H1 (cell line): ENCODE results near the gene SPDEF. TPM values are rescaled to one million over a fixed set of nuclear protein-coding genes. Genes with fewer than 3 reads are reported as not detected.
A peak's percentile ranks its signal among the peaks of the same experiment; 100 is the strongest.

Source experiments
- CTCF ChIA-PET: fragments of 300-600 bp; sonication (Branson Sonifier 250); formaldehyde crosslinking; loops from one replicate; lab custom pipeline; 2021; ENCODE audit not compliant: partially characterized antibody; lab: Charles Lee
- POLR2A ChIA-PET: fragments of 300-600 bp; sonication (Branson Sonifier 250); formaldehyde crosslinking; loops from one replicate; lab custom pipeline; 2021; ENCODE audit warnings: inconsistent platforms; ENCODE audit not compliant: partially characterized antibody; lab: Charles Lee
- DNase-seq, 2 experiments: peaks; one replicate each; pipeline versions ENCODE4 v3.0.0 to v3.0.0-alpha.2; 2010 to 2022; ENCODE audit warnings: low spot score in 2 of 2, low read depth in 1 of 2, mixed read lengths in 1 of 2
- FAIRE-seq: peaks from 2 replicates; lab custom pipeline; 2011; peaks lifted over from hg19 to GRCh38; lab: Jason Lieb, UNC
- H2AFZ ChIP-seq: 2 replicates; pipeline ENCODE4 v1.8.1; 2012; ENCODE audit warnings: low read length, inconsistent platforms
- H2AK5ac ChIP-seq: 2 replicates; pipeline ENCODE4 v1.6.1; 2013; ENCODE audit warnings: low read depth, low read length
- H2BK120ac ChIP-seq: replicated peaks from 2 replicates; pipeline ENCODE3; 2013; ENCODE audit warnings: low read depth, low read length, inconsistent platforms
- H2BK12ac ChIP-seq: 2 replicates; pipeline ENCODE4 v1.6.1; 2013; ENCODE audit warnings: low read depth, low read length
- H2BK15ac ChIP-seq: 2 replicates; pipeline ENCODE4 v1.6.1; 2013; ENCODE audit warnings: low read length
- H2BK20ac ChIP-seq: 2 replicates; pipeline ENCODE4 v1.6.1; 2013; ENCODE audit warnings: low read length
- H2BK5ac ChIP-seq: 2 replicates; pipeline ENCODE4 v1.6.1; 2013; ENCODE audit warnings: low read depth, low read length
- H3K14ac ChIP-seq: 2 replicates; pipeline ENCODE4 v1.6.1; 2013; ENCODE audit warnings: inconsistent platforms; ENCODE audit not compliant: insufficient read length
- H3K18ac ChIP-seq: 2 replicates; pipeline ENCODE4 v1.6.1; 2013; ENCODE audit warnings: low read length; ENCODE audit errors: extremely low read depth
- H3K23ac ChIP-seq: 2 replicates; pipeline ENCODE4 v1.6.1; 2013; ENCODE audit warnings: inconsistent platforms; ENCODE audit not compliant: insufficient read length
- H3K23me2 ChIP-seq: 2 replicates; pipeline ENCODE4 v1.6.1; 2013; ENCODE audit warnings: low read depth, low read length
- H3K27ac ChIP-seq: 2 replicates; pipeline ENCODE4 v1.6.1; 2011; ENCODE audit warnings: low read depth, low read length, inconsistent platforms
- H3K27me3 ChIP-seq, 4 experiments: replicated peaks in 1 of 4; 1 replicate in 1 of 4; 2 replicates in 3 of 4; pipeline versions ENCODE4 v1.6.1 to v1.8.1; 2011 to 2013; ENCODE audit warnings: low read length in 3 of 4, mild to moderate bottlenecking in 3 of 4, inconsistent platforms in 2 of 4, mixed read lengths in 2 of 4, moderate library complexity in 1 of 4; ENCODE audit not compliant: control insufficient read depth in 3 of 4, insufficient read depth in 3 of 4; ENCODE audit errors: extremely low read depth in 1 of 4
- H3K36me3 ChIP-seq, 4 experiments: 2 replicates each; pipeline versions ENCODE4 v1.6.1 to v1.8.1; 2011 to 2013; ENCODE audit warnings: mild to moderate bottlenecking in 4 of 4, low read length in 3 of 4, moderate library complexity in 2 of 4, control low read depth in 1 of 4, inconsistent platforms in 1 of 4; ENCODE audit not compliant: insufficient read depth in 4 of 4, control insufficient read depth in 2 of 4
- H3K4ac ChIP-seq: replicated peaks from 2 replicates; pipeline ENCODE3; 2013; ENCODE audit warnings: low read length, low read depth, mixed read lengths, inconsistent platforms; ENCODE audit not compliant: insufficient read length
- H3K4me1 ChIP-seq, 4 experiments: replicated peaks in 1 of 4; 1 replicate in 1 of 4; 2 replicates in 3 of 4; pipeline versions ENCODE4 v1.6.1 to v1.8.1; 2011 to 2013; ENCODE audit warnings: low read length in 3 of 4, inconsistent platforms in 2 of 4, mixed read lengths in 1 of 4; ENCODE audit not compliant: insufficient read depth in 4 of 4, control insufficient read depth in 3 of 4
- H3K4me2 ChIP-seq, 2 experiments: 2 replicates each; pipeline versions ENCODE4 v1.6.1 to v1.8.1; 2011 to 2013; ENCODE audit warnings: low read depth in 2 of 2, low read length in 2 of 2, control low read depth in 1 of 2, inconsistent platforms in 1 of 2, mild to moderate bottlenecking in 1 of 2; ENCODE audit not compliant: insufficient read depth in 1 of 2
- H3K4me3 ChIP-seq, 4 experiments: fragments of 200-600, 300-600 bp in 1 of 4; sonication (generic), shearing (Covaris generic), sonication (Bioruptor Twin) in 1 of 4; 2 replicates each; pipeline versions ENCODE4 v1.5.1 to v1.8.1; 2011 to 2016; ENCODE audit warnings: low read length in 4 of 4, low read depth in 3 of 4, control low read depth in 2 of 4, inconsistent platforms in 2 of 4, mild to moderate bottlenecking in 2 of 4, mixed read lengths in 1 of 4, moderate library complexity in 1 of 4; ENCODE audit not compliant: insufficient read depth in 2 of 4; ENCODE audit errors: extremely low read depth in 1 of 4
- H3K56ac ChIP-seq: replicated peaks from 2 replicates; pipeline ENCODE3; 2013; ENCODE audit warnings: low read depth, mild to moderate bottlenecking, mixed read lengths, low read length, inconsistent platforms; ENCODE audit not compliant: insufficient read length
- H3K79me1 ChIP-seq: 2 replicates; pipeline ENCODE4 v1.6.1; 2013; ENCODE audit warnings: low read depth, low read length, control low read depth
- H3K79me2 ChIP-seq, 2 experiments: 2 replicates each; pipeline versions ENCODE4 v1.6.1 to v1.8.1; 2012 to 2013; ENCODE audit warnings: low read length in 2 of 2, mild to moderate bottlenecking in 2 of 2, inconsistent platforms in 1 of 2; ENCODE audit not compliant: insufficient read depth in 2 of 2, control insufficient read depth in 1 of 2
- H3K9ac ChIP-seq, 4 experiments: replicated peaks in 1 of 4; 1 replicate in 1 of 4; 2 replicates in 3 of 4; pipeline versions ENCODE4 v1.6.1 to v1.8.1; 2011 to 2013; ENCODE audit warnings: low read depth in 3 of 4, low read length in 3 of 4, control low read depth in 2 of 4, mild to moderate bottlenecking in 2 of 4, moderate library complexity in 2 of 4, inconsistent platforms in 1 of 4; ENCODE audit errors: extremely low read depth in 1 of 4
- H3K9me3 ChIP-seq, 2 experiments: 2 replicates each; pipeline versions ENCODE4 v1.6.1 to v1.8.1; 2012 to 2013; ENCODE audit warnings: mild to moderate bottlenecking in 2 of 2, moderate library complexity in 2 of 2, control low read depth in 1 of 2, inconsistent platforms in 1 of 2, low read depth in 1 of 2, low read length in 1 of 2, mixed read lengths in 1 of 2; ENCODE audit not compliant: insufficient read depth in 2 of 2
- H4K20me1 ChIP-seq, 2 experiments: replicated peaks in 1 of 2; 2 replicates each; pipeline versions ENCODE3 to v1.8.1; 2011 to 2013; ENCODE audit warnings: inconsistent platforms in 2 of 2, low read length in 2 of 2, mild to moderate bottlenecking in 1 of 2; ENCODE audit not compliant: insufficient read depth in 2 of 2, control insufficient read depth in 1 of 2
- H4K5ac ChIP-seq: 2 replicates; pipeline ENCODE4 v1.6.1; 2013; ENCODE audit warnings: low read length, low read depth, mixed read lengths, inconsistent platforms; ENCODE audit not compliant: insufficient read length
- H4K8ac ChIP-seq: 2 replicates; pipeline ENCODE4 v1.8.0; 2013; ENCODE audit warnings: mild to moderate bottlenecking, moderate library complexity, low read length, inconsistent platforms; ENCODE audit not compliant: insufficient read depth; ENCODE audit errors: extremely low read depth
- H4K91ac ChIP-seq: replicated peaks from 2 replicates; pipeline ENCODE3; 2013; ENCODE audit warnings: low read length, mixed read lengths, inconsistent platforms; ENCODE audit not compliant: insufficient read length
- CBX5 ChIP-seq: fragments of 300-800, 300-1000 bp; sonication (generic); IDR thresholded peaks from 2 replicates; pipeline ENCODE4 v1.7.1; 2016; ENCODE audit warnings: antibody characterized with exemption, low read length, low read depth
- E2F6 ChIP-seq: IDR thresholded peaks from 2 replicates; pipeline ENCODE4 v1.6.1; 2012; ENCODE audit warnings: inconsistent platforms
- EP300 ChIP-seq, 2 experiments: IDR thresholded peaks; 1 replicate in 1 of 2; 2 replicates in 1 of 2; pipeline ENCODE4 v1.6.1; 2011 to 2012; ENCODE audit warnings: low read depth in 2 of 2, low read length in 2 of 2, mild to moderate bottlenecking in 2 of 2, borderline replicate concordance in 1 of 2, inconsistent platforms in 1 of 2, moderate library complexity in 1 of 2
- HDAC6 ChIP-seq: IDR thresholded peaks from one replicate; pipeline ENCODE4 v1.7.1; 2012; ENCODE audit warnings: low read depth, mild to moderate bottlenecking, inconsistent platforms, low read length, moderate library complexity
- KDM1A ChIP-seq: fragments of 200-600, 300-600 bp; sonication (generic); IDR thresholded peaks from 2 replicates; pipeline ENCODE4 v1.7.1; 2016; ENCODE audit warnings: mild to moderate bottlenecking, low read length, borderline replicate concordance
- MAFK ChIP-seq: IDR thresholded peaks from 2 replicates; pipeline ENCODE4 v1.6.1; 2012; ENCODE audit warnings: low read depth, mild to moderate bottlenecking, improper control_type of control experiment, low read length
- MAX ChIP-seq: IDR thresholded peaks from 2 replicates; pipeline ENCODE4 v1.6.1; 2012; ENCODE audit warnings: inconsistent platforms
- RFX5 ChIP-seq: IDR thresholded peaks from 2 replicates; pipeline ENCODE4 v1.6.1; 2011; ENCODE audit warnings: low read depth, low read length, improper control_type of control experiment, borderline replicate concordance
- RXRA ChIP-seq: IDR thresholded peaks from 2 replicates; pipeline ENCODE4 v1.6.1; 2011; ENCODE audit warnings: low read depth, mild to moderate bottlenecking, low read length, moderate library complexity; ENCODE audit not compliant: insufficient read depth
- SIN3A ChIP-seq, 2 experiments: IDR thresholded peaks in 1 of 2; conservative IDR thresholded peaks in 1 of 2; 2 replicates each; pipeline ENCODE4 v1.6.1; 2011 to 2012; ENCODE audit warnings: low read length in 2 of 2, improper control_type of control experiment in 1 of 2, low read depth in 1 of 2, mild to moderate bottlenecking in 1 of 2
- SP4 ChIP-seq: IDR thresholded peaks from 2 replicates; pipeline ENCODE4 v1.6.1; 2012; ENCODE audit warnings: low read length, inconsistent platforms
- YY1 ChIP-seq: IDR thresholded peaks from 2 replicates; pipeline ENCODE4 v1.6.1; 2011; ENCODE audit warnings: low read depth, mild to moderate bottlenecking, low read length
- ZNF274 ChIP-seq: IDR thresholded peaks from 2 replicates; pipeline ENCODE4 v1.7.0; 2012; ENCODE audit warnings: low read length, borderline replicate concordance; ENCODE audit errors: extremely low read depth
- WGBS, 2 experiments: shearing (Covaris generic) in 1 of 2; methylation state at CpG; one replicate each; pipeline versions ENCODE4 v1.1.6 to v1.1.7; 2013 to 2015; ENCODE audit warnings: low lambda C conversion rate in 2 of 2, mixed read lengths in 2 of 2, inconsistent platforms in 1 of 2, low coverage in 1 of 2, missing lambda C conversion rate in 1 of 2; ENCODE audit not compliant: insufficient replicate concordance in 2 of 2, insufficient coverage in 1 of 2, insufficient read length in 1 of 2; ENCODE audit errors: extremely low coverage in 1 of 2, missing lambda C conversion rate in 1 of 2; 5-methylcytosine and 5-hydroxymethylcytosine counted together
- polyA plus RNA-seq, 7 experiments: library from polyadenylated mRNA; depleted of rRNA in 3 of 7; stranded (reverse) in 5 of 7; unstranded in 2 of 7; fragments of >200 nt in 5 of 7; fragments of 200-250 nt in 2 of 7; gene quantifications; 1 replicate in 5 of 7; 2 replicates in 1 of 7; 4 replicates in 1 of 7; pipeline versions ENCODE4 v1.2.1 to v1.2.3, GENCODE V29; 2011 to 2013; ENCODE audit warnings: missing spikeins in 2 of 7, mixed read lengths in 2 of 7
- total RNA-seq: library from RNA; stranded (reverse); fragmentation: NEBNext Ultra II Directional; extraction: Animal tissue kit (Norgen Biotek cat#: 25700); gene quantifications from 2 replicates; pipeline ENCODE4 v1.2.1, GENCODE V29; 2021

Gene SPDEF
- total and polyA plus RNA-seq, 2 of the 8 experiments (the other 6 are each of a cell fraction or from before 2014, with no cell fraction given): 0.15 to 0.30 TPM

- no peaks in the 10 kb centered on the region for H3K23me2 ChIP-seq
- H2AFZ ChIP-seq: no peak overlapping the region
- H3K79me2 ChIP-seq: no peaks in the 10 kb centered on the region
- no peak overlapping the region for H3K4me2 ChIP-seq
- no peak overlapping the region for H4K8ac ChIP-seq
- H4K91ac ChIP-seq: no peak overlapping the region
- ChIA-PET POLR2A (interaction anchor here (1.0 kb wide), 1 partner anchor 32 kb away, joined by 3 read pairs; no protein-coding TSS in a partner anchor), CTCF (interaction anchor here (0.6 to 3.8 kb wide), 9 partner anchors 8 to 137 kb away, joined by 3 to 20 read pairs (median 5); partner anchors contain the start of genes RPS10 and SPDEF)
- H3K56ac ChIP-seq: no peak overlapping the region
- H4K5ac ChIP-seq: no peak overlapping the region
- no peak overlapping the region for H3K4me3 ChIP-seq
- FAIRE-seq: no peak
- 0 out of 2 replicates have a peak overlapping the region, but pooled peaks have one; percentile 10 for H2BK15ac ChIP-seq
- DNase-seq: no peak
- H2BK120ac ChIP-seq: no peak overlapping the region
- H3K36me3 ChIP-seq: no peaks in the 10 kb centered on the region
- no peak overlapping the region for H3K23ac ChIP-seq
- no peak overlapping the region for H3K14ac ChIP-seq
- no peak overlapping the region for H2AK5ac ChIP-seq
- no peak overlapping the region for H2BK12ac ChIP-seq
- no peak overlapping the region for H3K27ac ChIP-seq
- no peak overlapping the region for H3K18ac ChIP-seq
- H3K9me3 ChIP-seq: no peaks in the 10 kb centered on the region
- H3K4ac ChIP-seq: no peak overlapping the region
- no peak overlapping the region for H3K9ac ChIP-seq
- peaks cover 0 to 17% (median 8%) of the 10 kb centered on the region in 4 experiments; a peak in 6 of 7 replicates for H3K4me1 ChIP-seq
- no peak overlapping the region for H2BK20ac ChIP-seq
- no peak overlapping the region for H2BK5ac ChIP-seq
- H3K27me3 ChIP-seq: no peaks in the 10 kb centered on the region
- WGBS, 2 experiments: 79% methylated on average over 7 of the region's 7 CpGs; no CpG with 5 or more reads in 1 of the 2 experiments
- H3K79me1 ChIP-seq: no peaks in the 10 kb centered on the region
- H4K20me1 ChIP-seq: no peaks in the 10 kb centered on the region
- TF ChIP-seq KDM1A (no peak), SP4 (no peak), HDAC6 (no peak), CBX5 (no peak), SIN3A (conservative IDR thresholded peaks at IDR 0.05 in 1 of 2, IDR thresholded peaks at IDR 0.05 in 1 of 2; ENCODE audit: low read depth in 1 of 2, low read length in 2 of 2) (no peak), RXRA (no peak), MAX (no peak), MAFK (no peak), YY1 (no peak), EP300 (IDR thresholded peaks at IDR 0.05; ENCODE audit: borderline replicate concordance in 1 of 2, low read depth in 2 of 2, low read length in 2 of 2) (no peak), RFX5 (no peak), E2F6 (no peak), ZNF274 (no peak)
Measured at GRCh38 chr6:34563513-34563870, 7.4 kb upstream of the SPDEF start.
